CD4-positive, alpha-beta T cell (primary cell): ENCODE data around the gene ADH6. TPM values are rescaled to one million over a fixed set of nuclear protein-coding genes. Genes with fewer than 3 reads are reported as not detected.

Experiments
- ATAC-seq: fragments of 200-7000 bp; cut with Tn5 transposase; one replicate; pipeline ENCODE4 v1.10.0; 2022; ENCODE audit warnings: mild to moderate bottlenecking; ENCODE audit not compliant: poor library complexity
- CTCF ChIA-PET: fragments of 350-600 bp; sonication (Branson Sonifier 250); formaldehyde crosslinking; loops from one replicate; lab custom pipeline; 2021; ENCODE audit warnings: antibody characterized with exemption, inconsistent platforms; lab: Charles Lee
- POLR2A ChIA-PET: fragments of 350-600 bp; sonication (Branson Sonifier 250); formaldehyde crosslinking; loops from one replicate; lab custom pipeline; 2021; ENCODE audit warnings: antibody characterized with exemption, inconsistent platforms; lab: Charles Lee
- DNase-seq, 14 experiments: peaks; one replicate each; pipeline ENCODE4 v3.0.0-alpha.2; 2013 to 2020; ENCODE audit warnings: mixed read lengths in 2 of 14
- H3K27ac ChIP-seq, 2 donors: one replicate each; pipeline versions ENCODE4 v1.5.1 to v1.7.0; 2013; ENCODE audit warnings: low read length in 2 of 2, low read depth in 1 of 2, mild to moderate bottlenecking in 1 of 2
- H3K27me3 ChIP-seq, 2 experiments: 1 replicate in 1 of 2; 2 replicates in 1 of 2; pipeline versions ENCODE4 v1.6.1 to v1.7.0; 2013; ENCODE audit warnings: low read length in 2 of 2, control low read depth in 1 of 2, mild to moderate bottlenecking in 1 of 2, moderate library complexity in 1 of 2; ENCODE audit not compliant: insufficient read depth in 2 of 2, control insufficient read depth in 1 of 2
- H3K36me3 ChIP-seq: one replicate; pipeline ENCODE4 v1.6.1; 2013; ENCODE audit warnings: low read length, control low read depth; ENCODE audit not compliant: insufficient read depth
- H3K4me1 ChIP-seq: one replicate; pipeline ENCODE4 v1.6.1; 2013; ENCODE audit warnings: low read length, control low read depth; ENCODE audit not compliant: insufficient read depth
- H3K4me3 ChIP-seq: one replicate; pipeline ENCODE4 v1.5.1; 2013; ENCODE audit warnings: mild to moderate bottlenecking, low read length, moderate library complexity
- H3K9me3 ChIP-seq, 2 experiments: 1 replicate in 1 of 2; 2 replicates in 1 of 2; pipeline versions ENCODE4 v1.6.1 to v1.7.0; 2013; ENCODE audit warnings: low read length in 2 of 2, mild to moderate bottlenecking in 2 of 2, control low read depth in 1 of 2, moderate library complexity in 1 of 2; ENCODE audit not compliant: control insufficient read depth in 1 of 2, insufficient read depth in 1 of 2
- H3K27ac Mint-ChIP-seq: one replicate; pipeline ENCODE4 v1.8.0; 2020; ENCODE audit warnings: mixed read lengths
- H3K27me3 Mint-ChIP-seq: one replicate; pipeline ENCODE4 v1.8.0; 2021; ENCODE audit warnings: mixed read lengths
- H3K36me3 Mint-ChIP-seq: one replicate; pipeline ENCODE4 v1.8.0; 2021; ENCODE audit warnings: low read depth, mixed read lengths
- H3K4me1 Mint-ChIP-seq: one replicate; pipeline ENCODE4 v1.8.0; 2021; ENCODE audit warnings: low read depth, mixed read lengths
- H3K4me3 Mint-ChIP-seq: one replicate; pipeline ENCODE4 v1.8.0; 2020; ENCODE audit warnings: mild to moderate bottlenecking, mixed read lengths
- H3K9me3 Mint-ChIP-seq: one replicate; pipeline ENCODE4 v1.8.0; 2020; ENCODE audit warnings: mixed read lengths
- CTCF ChIP-seq: fragments of 200-600 bp; IDR thresholded peaks from one replicate; pipeline ENCODE4 v1.8.0; 2022; ENCODE audit warnings: antibody characterized with exemption, mild to moderate bottlenecking
- intact Hi-C, 2 experiments: fragments of 100-400 bp; cut with DNase I in 1 of 2; cut with micrococcal nuclease in 1 of 2; formaldehyde crosslinking; loops; one replicate each; pipeline versions ENCODE4 v1.15.1 to v1.9.0; 2023 to 2025; cut with DNase I, micrococcal nuclease
- total RNA-seq, 174 experiments: library from RNA in 2 of 174; stranded (reverse) in 2 of 174; gene quantifications; one replicate each; pipeline ENCODE4 v1.2.3 and lab custom pipeline; 2021 to 2026

The ADH6 gene
- total RNA-seq, 2 experiments from 2014 or later = not detected

DNA sequence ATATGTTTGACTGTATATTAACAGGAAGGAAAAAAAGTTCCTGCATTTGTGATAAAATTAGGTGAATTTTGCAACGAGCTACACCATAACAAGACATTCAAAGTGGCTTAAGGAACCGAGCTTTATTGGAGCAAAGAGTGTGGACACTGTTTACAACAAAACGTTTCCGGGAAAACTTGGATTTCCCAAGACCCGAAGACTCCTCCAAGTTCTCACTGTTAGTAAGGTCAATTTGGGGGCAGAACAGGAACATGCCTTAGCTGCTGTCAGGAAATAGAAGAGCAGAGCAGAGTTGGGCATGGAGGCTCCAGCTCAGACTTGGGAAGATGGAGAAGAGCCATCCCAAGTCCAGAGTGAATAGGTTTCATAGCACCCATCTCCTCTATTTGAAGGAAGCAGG is 16.5 kb downstream of the ADH6 start:
- CTCF ChIA-PET = no interaction called here
- Mint-ChIP-seq H3K9me3 (no peaks in the 10 kb centered on the region), H3K27ac (no peak overlapping the region), H3K27me3 (no peaks in the 10 kb centered on the region), H3K4me3 (no peak overlapping the region), H3K36me3 (no peaks in the 10 kb centered on the region), H3K4me1 (no peaks in the 10 kb centered on the region)
- ATAC-seq (no peak), DNase-seq (no peak)
- Histone ChIP-seq H3K27me3 (no peaks in the 10 kb centered on the region), H3K4me1 (no peaks in the 10 kb centered on the region), H3K36me3 (no peaks in the 10 kb centered on the region), H3K9me3 (no peaks in the 10 kb centered on the region), H3K27ac (no peak overlapping the region), H3K4me3 (no peak overlapping the region)
- intact Hi-C loops = loop anchor here in 1 of 2 experiments (10.0 kb wide), 1 partner anchor 1562 kb away; no protein-coding TSS in a partner anchor
- POLR2A ChIA-PET = no interaction called here
- no peak for TF ChIP-seq CTCF

DNA sequence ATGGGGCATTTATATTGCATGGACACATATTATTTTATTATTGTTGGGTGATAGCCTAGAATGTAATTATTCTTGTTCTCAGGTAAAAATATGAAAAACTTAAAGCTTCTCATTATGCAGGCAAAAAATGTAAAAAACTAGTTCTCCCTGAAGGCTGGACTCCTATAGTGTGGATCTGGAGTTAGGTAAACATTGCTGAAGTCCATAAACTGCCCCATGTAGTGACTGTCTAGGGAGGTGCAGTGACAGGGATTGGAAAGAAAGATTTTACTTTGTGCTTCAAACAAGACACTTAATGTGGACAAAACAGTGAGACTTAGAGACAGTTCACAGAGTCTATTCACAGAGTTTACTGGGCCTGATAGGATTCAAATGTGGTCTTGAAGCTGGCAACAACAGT is 17.0 kb downstream of the ADH6 start:
- Histone ChIP-seq H3K36me3 (no peaks in the 10 kb centered on the region), H3K4me1 (no peaks in the 10 kb centered on the region), H3K27ac (no peak overlapping the region), H3K9me3 (no peaks in the 10 kb centered on the region), H3K4me3 (no peak overlapping the region), H3K27me3 (no peaks in the 10 kb centered on the region)
- H3K36me3 Mint-ChIP-seq = no peaks in the 10 kb centered on the region
- no peak for TF ChIP-seq CTCF
- ATAC-seq = no peak
- H3K27me3 Mint-ChIP-seq = no peaks in the 10 kb centered on the region
- no peak for DNase-seq
- H3K27ac Mint-ChIP-seq = no peak overlapping the region
- no peak overlapping the region for H3K4me3 Mint-ChIP-seq
- intact Hi-C loops = loop anchor here in 1 of 2 experiments (10.0 kb wide), 1 partner anchor 1563 kb away; no protein-coding TSS in a partner anchor
- ChIA-PET POLR2A (no interaction called here), CTCF (no interaction called here)
- no peaks in the 10 kb centered on the region for H3K9me3 Mint-ChIP-seq
- no peaks in the 10 kb centered on the region for H3K4me1 Mint-ChIP-seq

DNA sequence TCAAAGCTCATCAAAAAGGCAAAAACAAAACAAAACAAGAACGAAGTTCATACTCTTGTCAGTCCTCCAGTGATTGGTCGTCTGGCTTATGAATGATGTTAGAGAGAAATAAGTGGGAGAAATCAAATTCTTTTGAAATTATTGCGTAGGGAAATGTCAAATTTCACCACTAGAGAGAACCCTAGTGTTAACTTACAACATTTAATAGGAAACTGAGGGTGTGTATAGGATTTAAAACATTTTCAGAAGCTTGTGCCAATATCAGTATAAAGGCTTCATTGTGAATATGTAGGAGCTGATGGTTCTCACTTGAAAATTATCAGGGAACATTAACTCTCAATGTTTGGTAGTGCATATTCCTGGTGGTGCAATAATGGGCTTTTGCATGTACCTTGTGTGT is 17.4 kb downstream of the ADH6 start:
- DNase-seq (no peak), ATAC-seq (no peak)
- no peaks in the 10 kb centered on the region for H3K9me3 ChIP-seq
- no peaks in the 10 kb centered on the region for H3K4me1 ChIP-seq
- intact Hi-C loops = loop anchor here in 1 of 2 experiments (10.0 kb wide), 1 partner anchor 1563 kb away; no protein-coding TSS in a partner anchor
- TF ChIP-seq CTCF = no peak
- POLR2A ChIA-PET = no interaction called here
- no peaks in the 10 kb centered on the region for H3K27me3 Mint-ChIP-seq
- no peaks in the 10 kb centered on the region for H3K36me3 Mint-ChIP-seq
- no peaks in the 10 kb centered on the region for H3K9me3 Mint-ChIP-seq
- no peaks in the 10 kb centered on the region for H3K27me3 ChIP-seq
- H3K4me1 Mint-ChIP-seq = no peaks in the 10 kb centered on the region
- H3K4me3 ChIP-seq = no peak overlapping the region
- H3K27ac ChIP-seq = no peak overlapping the region
- H3K27ac Mint-ChIP-seq = no peak overlapping the region
- no peaks in the 10 kb centered on the region for H3K36me3 ChIP-seq
- CTCF ChIA-PET = no interaction called here
- no peak overlapping the region for H3K4me3 Mint-ChIP-seq
